Stromal cell of bone marrow (primary cell): ENCODE data around the gene GALNS.
"Not testable (repeated sequence)": the region's sequence is repeated elsewhere in the genome, so short reads cannot be mapped to it uniquely, and the experiment has no call there.

Experiments used
- DNase-seq: peaks from one replicate; pipeline ENCODE4 v3.0.0-alpha.2; 2012; ENCODE audit warnings: low read depth

The GALNS gene

GRCh38 chr16:88805340-88805715, 51.4 kb downstream of the GALNS start:
- no peak for DNase-seq

GRCh38 chr16:88804552-88805339, 52.0 kb downstream of the GALNS start:
- DNase-seq: no peak

- DNase-seq: no peak
These were observed 52.6 kb downstream of the GALNS start for GRCh38 chr16:88804173-88804551.

GRCh38 chr16:88803264-88803987, 53.3 kb downstream of the GALNS start, which contains the start of gene CDT1:
CDT1 (plus strand) TSS chr16:88803789; CDS start chr16:88803832, 43 bp downstream.
- peak; percentile 56 for DNase-seq

GRCh38 chr16:88800277-88800592, 56.5 kb downstream of the GALNS start:
- no peak for DNase-seq

GRCh38 chr16:88799569-88800276, 57.0 kb downstream of the GALNS start:
- DNase-seq: no peak

- DNase-seq: no peak
These were observed 57.8 kb downstream of the GALNS start for GRCh38 chr16:88798772-88799455.

- no peak for DNase-seq
These were observed 58.7 kb downstream of the GALNS start for GRCh38 chr16:88798073-88798472.

GRCh38 chr16:88796278-88796677, 60.5 kb downstream of the GALNS start:
- DNase-seq: no peak

GRCh38 chr16:88793251-88793954, 63.3 kb downstream of the GALNS start:
- no peak for DNase-seq

GRCh38 chr16:88792668-88793250, 64.0 kb downstream of the GALNS start:
- DNase-seq: no peak

- no peak for DNase-seq
These were observed 64.6 kb downstream of the GALNS start for GRCh38 chr16:88792078-88792550.

GRCh38 chr16:88790312-88791211, 66.2 kb downstream of the GALNS start:
- no peak for DNase-seq

- no peak for DNase-seq
These were observed 67.2 kb downstream of the GALNS start for GRCh38 chr16:88789594-88789993.

GRCh38 chr16:88788749-88789148, 68.0 kb downstream of the GALNS start:
- DNase-seq: not testable (repeated sequence)

GRCh38 chr16:88787579-88788314, 69.0 kb downstream of the GALNS start:
- no peak for DNase-seq

GRCh38 chr16:88785106-88785924, 71.4 kb downstream of the GALNS start, which contains the start of gene PIEZO1:
PIEZO1 (minus strand) TSS chr16:88785220; CDS start chr16:88784964, 256 bp downstream.
- no peak for DNase-seq

- no peak for DNase-seq
These were observed 72.0 kb downstream of the GALNS start for GRCh38 chr16:88784856-88785105.
